Naive B cell (primary cell): ENCODE data around the gene ANAPC5. TPM values are rescaled to one million over a fixed set of nuclear protein-coding genes. Genes with fewer than 3 reads are reported as not detected.
A peak's percentile ranks its signal among the peaks of the same experiment; 100 is the strongest.
"Not testable (repeated sequence)": the region's sequence is repeated elsewhere in the genome, so short reads cannot be mapped to it uniquely, and the experiment has no call there.

Experiments used
- ATAC-seq, 2 donors: fragments of 150-1000 bp; cut with Tn5 transposase; 2 replicates each; pipeline ENCODE4 v1.10.0; 2021; ENCODE audit warnings: low read depth in 2 of 2, mild to moderate bottlenecking in 2 of 2, moderate library complexity in 2 of 2
- DNase-seq: peaks from one replicate; pipeline ENCODE4 v3.0.0; 2022
- H3K27ac Mint-ChIP-seq, 6 donors: one replicate each; pipeline ENCODE4 v1.8.0; 2020 to 2022; ENCODE audit warnings: mild to moderate bottlenecking in 6 of 6, mixed read lengths in 6 of 6, moderate library complexity in 5 of 6, inconsistent platforms in 2 of 6
- H3K27me3 Mint-ChIP-seq, 3 donors: one replicate each; pipeline ENCODE4 v1.8.0; 2021 to 2022; ENCODE audit warnings: mixed read lengths in 3 of 3, mild to moderate bottlenecking in 1 of 3
- H3K36me3 Mint-ChIP-seq, 2 donors: one replicate each; pipeline ENCODE4 v1.8.0; 2020 to 2022; ENCODE audit warnings: mixed read lengths in 2 of 2, inconsistent platforms in 1 of 2, mild to moderate bottlenecking in 1 of 2
- H3K4me1 Mint-ChIP-seq, 3 donors: one replicate each; pipeline ENCODE4 v1.8.0; 2020 to 2022; ENCODE audit warnings: mixed read lengths in 3 of 3, inconsistent platforms in 1 of 3, mild to moderate bottlenecking in 1 of 3, moderate library complexity in 1 of 3
- H3K4me3 Mint-ChIP-seq, 8 donors: one replicate each; pipeline ENCODE4 v1.8.0; 2020 to 2022; ENCODE audit warnings: mild to moderate bottlenecking in 8 of 8, mixed read lengths in 8 of 8, moderate library complexity in 8 of 8, inconsistent platforms in 2 of 8
- H3K9me3 Mint-ChIP-seq, 7 donors: one replicate each; pipeline ENCODE4 v1.8.0; 2020 to 2022; ENCODE audit warnings: mixed read lengths in 7 of 7, mild to moderate bottlenecking in 5 of 7, inconsistent platforms in 2 of 7, moderate library complexity in 1 of 7
- polyA plus RNA-seq, 6 donors: library from polyadenylated mRNA; unstranded; fragments of 300-500 nt; fragmentation: Illumina TruSeq; gene quantifications; one replicate each; pipeline ENCODE4 v1.2.3, GENCODE V29; 2021; ENCODE audit warnings: low read depth in 6 of 6

Gene ANAPC5
- polyA plus RNA-seq: 100 to 1,000 TPM in 4 of 6 donors, 10 to 100 TPM in 2; 79.7 to 172 (median 119) TPM

- H3K4me3 Mint-ChIP-seq: peak within 1 kb of the TSS; percentile 87 to 100 (median 99)
- ATAC-seq: peak; percentile 98 to 99
- peaks cover 11 to 43% (median 12%) of the 10 kb centered on the region in 3 donors for H3K4me1 Mint-ChIP-seq
- H3K27me3 Mint-ChIP-seq: peaks cover 0 to 4% (median 0%) of the 10 kb centered on the region in 3 donors
- peak; percentile 86 for DNase-seq
- peak within 1 kb of the TSS; percentile 89 to 99 (median 95) for H3K27ac Mint-ChIP-seq
- no peaks in the 10 kb centered on the region for H3K9me3 Mint-ChIP-seq
- no peaks in the 10 kb centered on the region for H3K36me3 Mint-ChIP-seq
Measured at GRCh38 chr12:121351820-121352681, at the start of gene ANAPC5. ANAPC5 (minus strand) TSS chr12:121352411; CDS start chr12:121352340, 71 bp downstream.

GRCh38 chr12:121400332-121401139 lies 48.3 kb upstream of the ANAPC5 start:
- Mint-ChIP-seq H3K36me3 (no peaks in the 10 kb centered on the region), H3K27me3 (no peaks in the 10 kb centered on the region), H3K27ac (peak overlapping the region; percentile 80 to 99 (median 97)), H3K4me3 (peak overlapping the region; percentile 81 to 100 (median 99)), H3K9me3 (no peaks in the 10 kb centered on the region), H3K4me1 (peaks cover 18 to 45% (median 27%) of the 10 kb centered on the region in 3 donors)
- ATAC-seq (peak; percentile 38 to 40), DNase-seq (no peak)

GRCh38 chr12:121399391-121400331 lies 47.5 kb upstream of the ANAPC5 start, which contains the start of gene RNF34:
RNF34 (plus strand) TSS chr12:121400118; CDS start chr12:121400213, 95 bp downstream.
- Mint-ChIP-seq H3K27ac (peak within 1 kb of the TSS; percentile 80 to 99 (median 97)), H3K4me1 (peaks cover 18 to 45% (median 23%) of the 10 kb centered on the region in 3 donors), H3K4me3 (peak within 1 kb of the TSS; percentile 81 to 100 (median 99)), H3K36me3 (no peaks in the 10 kb centered on the region), H3K9me3 (no peaks in the 10 kb centered on the region), H3K27me3 (no peaks in the 10 kb centered on the region)
- DNase-seq (peak; percentile 97), ATAC-seq (peak; percentile 90 to 91)

GRCh38 chr12:121398355-121398754 lies 46.1 kb upstream of the ANAPC5 start:
- ATAC-seq: no peak
- H3K27ac Mint-ChIP-seq: no peak overlapping the region
- no peaks in the 10 kb centered on the region for H3K9me3 Mint-ChIP-seq

GRCh38 chr12:121397521-121397920 lies 45.3 kb upstream of the ANAPC5 start:
- H3K27me3 Mint-ChIP-seq: no peaks in the 10 kb centered on the region
- peak overlapping the region in 1 of 8 donors; percentile 93 for H3K4me3 Mint-ChIP-seq
- no peak for DNase-seq
- H3K36me3 Mint-ChIP-seq: no peaks in the 10 kb centered on the region
- H3K27ac Mint-ChIP-seq: peak overlapping the region in 1 of 6 donors; percentile 51
- H3K4me1 Mint-ChIP-seq: peaks cover 11 to 35% (median 16%) of the 10 kb centered on the region in 3 donors
- no peaks in the 10 kb centered on the region for H3K9me3 Mint-ChIP-seq
- no peak for ATAC-seq

More at GRCh38 chr12:121398355-121398754, 46.1 kb upstream of the ANAPC5 start:
- DNase-seq: no peak
- no peaks in the 10 kb centered on the region for H3K27me3 Mint-ChIP-seq
- peaks cover 17 to 40% (median 18%) of the 10 kb centered on the region in 3 donors for H3K4me1 Mint-ChIP-seq
- no peaks in the 10 kb centered on the region for H3K36me3 Mint-ChIP-seq
- H3K4me3 Mint-ChIP-seq: peak overlapping the region in 4 of 8 donors; percentile 81 to 99 (median 96)

- ATAC-seq (no peak), DNase-seq (no peak)
- Mint-ChIP-seq H3K9me3 (no peaks in the 10 kb centered on the region), H3K27ac (no peak overlapping the region), H3K27me3 (no peaks in the 10 kb centered on the region), H3K4me1 (peaks cover 5 to 8% (median 6%) of the 10 kb centered on the region in 3 donors), H3K36me3 (no peaks in the 10 kb centered on the region), H3K4me3 (no peak overlapping the region)
Measured at GRCh38 chr12:121392325-121392716, 40.1 kb upstream of the ANAPC5 start.

GRCh38 chr12:121391619-121392324 lies 39.6 kb upstream of the ANAPC5 start:
- H3K36me3 Mint-ChIP-seq: no peaks in the 10 kb centered on the region
- DNase-seq (no peak), ATAC-seq (peak; percentile 46 to 49)
- no peaks in the 10 kb centered on the region for H3K27me3 Mint-ChIP-seq
- H3K4me3 Mint-ChIP-seq: peak overlapping the region in 6 of 8 donors; percentile 17 to 79 (median 46)
- no peaks in the 10 kb centered on the region for H3K9me3 Mint-ChIP-seq
- H3K27ac Mint-ChIP-seq: peak overlapping the region in 4 of 6 donors; percentile 17 to 57 (median 28)
- peaks cover 5 to 8% (median 6%) of the 10 kb centered on the region in 3 donors for H3K4me1 Mint-ChIP-seq

- H3K27me3 Mint-ChIP-seq: no peaks in the 10 kb centered on the region
- peaks cover 5 to 8% (median 6%) of the 10 kb centered on the region in 3 donors for H3K4me1 Mint-ChIP-seq
- H3K4me3 Mint-ChIP-seq: peak overlapping the region in 1 of 8 donors; percentile 22
- DNase-seq (no peak), ATAC-seq (no peak)
- H3K36me3 Mint-ChIP-seq: no peaks in the 10 kb centered on the region
- H3K9me3 Mint-ChIP-seq: no peaks in the 10 kb centered on the region
- no peak overlapping the region for H3K27ac Mint-ChIP-seq
Measured at GRCh38 chr12:121390856-121391255, 38.6 kb upstream of the ANAPC5 start.

GRCh38 chr12:121388421-121388981 lies 36.3 kb upstream of the ANAPC5 start:
- Mint-ChIP-seq H3K4me3 (peak overlapping the region in 1 of 8 donors; percentile 25), H3K4me1 (peaks cover 5 to 8% (median 6%) of the 10 kb centered on the region in 3 donors), H3K27me3 (no peaks in the 10 kb centered on the region), H3K27ac (peak overlapping the region in 1 of 6 donors; percentile 69), H3K36me3 (no peaks in the 10 kb centered on the region), H3K9me3 (no peaks in the 10 kb centered on the region)
- ATAC-seq: no peak
- DNase-seq: no peak

GRCh38 chr12:121384891-121385290 lies 32.7 kb upstream of the ANAPC5 start:
- H3K4me3 Mint-ChIP-seq, H3K4me1 Mint-ChIP-seq, H3K27me3 Mint-ChIP-seq, ATAC-seq, H3K27ac Mint-ChIP-seq, DNase-seq, H3K9me3 Mint-ChIP-seq, H3K36me3 Mint-ChIP-seq: not testable (repeated sequence)

- Mint-ChIP-seq H3K27ac (no peak overlapping the region), H3K27me3 (no peaks in the 10 kb centered on the region), H3K9me3 (no peaks in the 10 kb centered on the region), H3K4me3 (peak overlapping the region in 1 of 8 donors; percentile 9), H3K36me3 (no peaks in the 10 kb centered on the region), H3K4me1 (no peaks in the 10 kb centered on the region)
- no peak for DNase-seq
- ATAC-seq: no peak
Measured at GRCh38 chr12:121383601-121384021, 31.4 kb upstream of the ANAPC5 start.
